ENCODE data around the gene AFDN. TPM values are rescaled to one million over a fixed set of nuclear protein-coding genes. Genes with fewer than 3 reads are reported as not detected.

Gene AFDN
- total and polyA plus RNA-seq, 2 of the 8 experiments (the other 6 are each of a cell fraction or from before 2014, with no cell fraction given) = 53.4 to 192 TPM

GRCh38 chr6:167786853-167787675, 39.6 kb upstream of the AFDN start (continued):
- TF ChIP-seq CHD2 (IDR thresholded peaks at IDR 0.05; ENCODE audit: low read length) = no peak
- TF ChIP-seq CHD1 (IDR thresholded peaks at IDR 0.05; ENCODE audit: low read depth, low read length) = no peak
- no peak for TF ChIP-seq CTBP2 (IDR thresholded peaks at IDR 0.05; ENCODE audit: borderline replicate concordance, insufficient read depth, insufficient read length, low read length)
- TF ChIP-seq BRCA1 (IDR thresholded peaks at IDR 0.05; ENCODE audit: low read depth, low read length) = no peak
- no peak for TF ChIP-seq RAD21 (IDR thresholded peaks at IDR 0.05 in 1 of 2, conservative IDR thresholded peaks at IDR 0.05 in 1 of 2; ENCODE audit: low read depth in 2 of 2, low read length in 2 of 2)

Measured in H1 (cell line).